ENCODE results near the gene KRTAP2-4.
"Not testable (repeated sequence)": the region's sequence is repeated elsewhere in the genome, so short reads cannot be mapped to it uniquely, and the experiment has no call there.

Gene KRTAP2-4

DNA sequence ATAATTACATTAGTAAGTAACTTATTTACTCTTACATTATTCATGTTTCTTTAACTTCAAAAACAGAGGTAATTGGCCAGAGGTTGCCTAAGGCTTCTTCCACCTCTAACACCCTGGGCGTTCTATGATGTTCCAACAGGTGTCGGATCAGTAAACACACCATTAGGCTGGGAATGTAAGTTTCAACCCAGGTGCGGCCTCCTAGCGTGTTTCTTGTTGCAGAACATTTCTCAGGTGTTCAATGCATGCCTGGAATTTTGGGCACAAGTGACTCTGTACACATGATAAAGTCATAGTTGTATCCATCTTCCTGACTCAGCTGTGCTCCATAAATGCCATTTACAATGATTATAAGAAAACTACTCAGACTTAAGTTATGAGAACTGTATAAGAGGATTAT, 11.7 kb downstream of the KRTAP2-4 start:
- CTCF ChIA-PET = no interaction called here
- POLR2A ChIA-PET = no interaction called here
- DNase-seq (ENCODE audit: extremely low spot score) = no peak
- TF ChIP-seq CTCF (IDR thresholded peaks at IDR 0.05; ENCODE audit: control extremely low read depth, extremely low read depth, low read depth, missing control alignments) = no peak

- no peak for DNase-seq (ENCODE audit: extremely low spot score)
- TF ChIP-seq CTCF (IDR thresholded peaks at IDR 0.05; ENCODE audit: control extremely low read depth, extremely low read depth, low read depth, missing control alignments) = no peak
- ChIA-PET POLR2A (no interaction called here), CTCF (no interaction called here)
Observed at GRCh38 chr17:41052566-41052965, 13.1 kb downstream of the KRTAP2-4 start.

GRCh38 chr17:41049110-41049509, 16.6 kb downstream of the KRTAP2-4 start:
- POLR2A ChIA-PET = no interaction called here
- peak; percentile 25 for DNase-seq (ENCODE audit: extremely low spot score)
- CTCF ChIA-PET = interaction anchor here (1.4 kb wide), 1 partner anchor 22 kb away, joined by 3 read pairs; no protein-coding TSS in a partner anchor
- TF ChIP-seq CTCF (IDR thresholded peaks at IDR 0.05; ENCODE audit: control extremely low read depth, extremely low read depth, low read depth, missing control alignments) = no peak

GRCh38 chr17:41048441-41048840, 17.2 kb downstream of the KRTAP2-4 start:
- ChIA-PET CTCF (interaction anchor here (1.4 kb wide), 2 partner anchors 22 to 23 kb away, joined by 3 read pairs; no protein-coding TSS in a partner anchor), POLR2A (no interaction called here)
- DNase-seq (ENCODE audit: extremely low spot score) = no peak
- no peak for TF ChIP-seq CTCF (IDR thresholded peaks at IDR 0.05; ENCODE audit: control extremely low read depth, extremely low read depth, low read depth, missing control alignments)

DNA sequence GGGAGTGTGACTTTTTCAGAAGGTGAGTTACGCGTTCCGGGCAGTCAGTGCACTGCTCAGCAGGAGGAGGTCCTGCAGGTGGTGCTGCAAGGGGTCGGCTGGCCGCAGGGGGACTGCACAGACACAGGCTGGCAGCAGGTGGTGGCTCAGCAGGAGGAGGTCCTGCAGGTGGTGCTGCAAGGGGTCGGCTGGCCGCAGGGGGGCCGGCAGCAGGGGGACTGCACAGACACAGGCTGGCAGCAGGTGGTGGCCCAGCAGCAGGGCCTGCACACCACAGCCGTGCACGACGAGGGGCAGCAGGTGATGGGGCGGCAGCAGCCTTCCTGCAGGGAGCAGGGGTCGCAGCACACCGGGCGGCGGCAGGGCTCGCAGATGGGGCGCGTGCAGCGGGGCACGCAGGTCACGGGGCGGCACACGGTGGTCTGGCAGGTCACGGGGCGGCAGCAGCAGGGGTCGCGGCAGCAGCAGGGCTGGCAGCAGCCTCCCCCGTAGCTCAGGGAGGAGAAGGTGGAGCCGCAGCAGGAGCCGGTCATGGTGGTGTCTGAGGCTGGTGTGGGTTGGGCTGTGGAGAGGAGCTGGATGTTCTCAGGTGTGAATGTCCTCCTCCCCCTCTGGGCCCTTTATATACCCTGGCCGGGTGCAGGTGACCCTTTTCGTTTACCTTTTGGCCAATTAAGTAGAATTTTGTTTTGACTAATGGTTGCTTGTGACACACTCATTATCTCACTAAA, 18.8 kb downstream of the KRTAP2-4 start, which contains the start of gene KRTAP2-1:
Gene KRTAP2-1 (minus strand): TSS at position 582 of the 731 bp plus-strand sequence. CDS start 49 bp downstream, at position 533.
- CTCF ChIA-PET = interaction anchor here (1.4 kb wide), 1 partner anchor 23 kb away, joined by 3 read pairs; no protein-coding TSS in a partner anchor
- DNase-seq (ENCODE audit: extremely low spot score); POLR2A ChIA-PET: not testable (repeated sequence)

DNA sequence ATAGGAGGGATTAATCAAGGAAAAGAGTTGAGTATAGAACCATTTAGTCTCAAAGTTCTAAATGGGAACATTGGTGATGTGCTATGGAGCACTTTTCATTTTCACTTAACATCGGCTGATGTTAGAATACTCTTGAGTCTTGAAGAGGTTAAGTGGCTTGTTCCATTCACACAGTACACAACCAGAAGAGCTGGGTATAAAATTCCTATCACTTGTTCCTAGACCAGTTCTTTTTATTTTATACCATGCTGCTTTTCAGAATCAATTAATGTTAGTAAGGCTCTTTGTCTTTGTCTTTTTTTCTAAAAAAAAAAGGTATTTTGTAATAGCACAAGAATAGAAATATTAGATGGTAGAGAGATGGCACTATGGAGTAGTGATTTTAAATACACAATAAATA, 22.7 kb downstream of the KRTAP2-4 start:
- ChIA-PET CTCF (no interaction called here), POLR2A (no interaction called here)
- no peak for DNase-seq (ENCODE audit: extremely low spot score)
- TF ChIP-seq CTCF (IDR thresholded peaks at IDR 0.05; ENCODE audit: control extremely low read depth, extremely low read depth, low read depth, missing control alignments) = no peak

- POLR2A ChIA-PET; DNase-seq (ENCODE audit: extremely low spot score); CTCF ChIA-PET: not testable (repeated sequence)
Observed at GRCh38 chr17:41040783-41041571, 24.7 kb downstream of the KRTAP2-4 start, which contains the start of gene KRTAP1-1. Gene KRTAP1-1 (minus strand): TSS chr17:41041450. CDS start chr17:41041397, 53 bp downstream.
